ENCODE data around the gene BICRA.

The BICRA gene

DNA sequence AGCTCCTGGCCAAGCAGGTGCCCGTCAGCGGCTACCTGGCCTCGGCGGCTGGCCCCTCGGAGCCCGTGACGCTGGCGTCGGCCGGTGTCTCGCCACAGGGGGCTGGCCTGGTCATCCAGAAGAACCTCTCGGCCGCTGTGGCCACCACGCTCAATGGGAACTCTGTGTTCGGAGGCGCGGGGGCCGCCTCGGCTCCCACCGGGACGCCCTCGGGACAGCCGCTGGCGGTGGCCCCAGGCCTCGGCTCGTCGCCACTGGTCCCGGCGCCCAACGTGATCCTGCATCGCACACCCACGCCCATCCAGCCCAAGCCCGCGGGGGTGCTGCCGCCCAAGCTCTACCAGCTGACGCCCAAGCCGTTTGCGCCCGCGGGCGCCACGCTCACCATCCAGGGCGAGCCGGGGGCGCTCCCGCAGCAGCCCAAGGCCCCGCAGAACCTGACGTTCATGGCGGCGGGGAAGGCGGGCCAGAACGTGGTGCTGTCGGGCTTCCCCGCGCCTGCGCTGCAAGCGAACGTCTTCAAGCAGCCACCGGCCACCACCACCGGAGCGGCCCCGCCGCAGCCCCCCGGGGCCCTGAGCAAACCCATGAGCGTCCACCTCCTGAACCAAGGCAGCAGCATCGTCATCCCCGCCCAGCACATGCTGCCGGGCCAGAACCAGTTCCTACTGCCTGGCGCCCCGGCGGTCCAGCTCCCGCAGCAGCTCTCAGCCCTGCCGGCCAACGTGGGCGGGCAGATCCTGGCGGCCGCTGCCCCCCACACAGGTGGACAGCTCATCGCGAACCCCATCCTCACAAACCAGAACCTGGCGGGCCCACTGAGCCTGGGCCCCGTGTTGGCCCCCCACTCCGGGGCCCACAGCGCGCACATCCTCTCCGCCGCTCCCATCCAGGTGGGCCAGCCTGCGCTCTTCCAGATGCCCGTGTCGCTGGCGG lies 71.3 kb downstream of the BICRA start:
- Mint-ChIP-seq H3K4me3 (no peak overlapping the region), H3K27ac (ENCODE audit: low read depth) (no peak overlapping the region), H3K4me1 (peaks cover 6% of the 10 kb centered on the region), H3K27me3 (no peaks in the 10 kb centered on the region), H3K9me3 (no peaks in the 10 kb centered on the region), H3K36me3 (ENCODE audit: insufficient read depth) (peaks cover 18% of the 10 kb centered on the region)
- ATAC-seq (replicated peaks; ENCODE audit: extremely low read depth, poor library complexity, severe bottlenecking) (no peak), DNase-seq (ENCODE audit: low spot score in 2 of 2) (no peak)

DNA sequence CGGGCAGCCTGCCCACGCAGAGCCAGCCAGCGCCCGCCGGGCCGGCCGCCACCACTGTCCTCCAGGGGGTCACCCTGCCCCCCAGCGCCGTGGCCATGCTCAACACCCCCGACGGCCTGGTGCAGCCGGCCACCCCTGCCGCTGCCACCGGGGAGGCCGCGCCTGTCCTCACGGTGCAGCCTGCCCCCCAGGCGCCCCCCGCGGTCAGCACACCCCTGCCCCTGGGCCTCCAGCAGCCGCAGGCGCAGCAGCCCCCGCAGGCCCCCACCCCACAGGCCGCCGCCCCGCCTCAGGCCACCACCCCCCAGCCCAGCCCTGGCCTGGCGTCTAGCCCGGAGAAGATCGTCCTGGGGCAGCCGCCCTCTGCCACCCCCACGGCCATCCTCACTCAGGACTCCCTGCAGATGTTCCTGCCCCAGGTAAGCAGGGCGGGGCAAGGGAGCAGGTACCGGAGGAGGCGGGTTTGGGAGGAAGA lies 72.0 kb downstream of the BICRA start:
- H3K4me3 Mint-ChIP-seq, result no peak overlapping the region
- DNase-seq (ENCODE audit: low spot score in 2 of 2) (no peak), ATAC-seq (replicated peaks; ENCODE audit: extremely low read depth, poor library complexity, severe bottlenecking) (no peak)
- peaks cover 6% of the 10 kb centered on the region for H3K4me1 Mint-ChIP-seq
- H3K36me3 Mint-ChIP-seq (ENCODE audit: insufficient read depth), result peaks cover 22% of the 10 kb centered on the region
- H3K27ac Mint-ChIP-seq (ENCODE audit: low read depth), result peak overlapping the region; percentile 67
- no peaks in the 10 kb centered on the region for H3K27me3 Mint-ChIP-seq
- no peaks in the 10 kb centered on the region for H3K9me3 Mint-ChIP-seq

DNA sequence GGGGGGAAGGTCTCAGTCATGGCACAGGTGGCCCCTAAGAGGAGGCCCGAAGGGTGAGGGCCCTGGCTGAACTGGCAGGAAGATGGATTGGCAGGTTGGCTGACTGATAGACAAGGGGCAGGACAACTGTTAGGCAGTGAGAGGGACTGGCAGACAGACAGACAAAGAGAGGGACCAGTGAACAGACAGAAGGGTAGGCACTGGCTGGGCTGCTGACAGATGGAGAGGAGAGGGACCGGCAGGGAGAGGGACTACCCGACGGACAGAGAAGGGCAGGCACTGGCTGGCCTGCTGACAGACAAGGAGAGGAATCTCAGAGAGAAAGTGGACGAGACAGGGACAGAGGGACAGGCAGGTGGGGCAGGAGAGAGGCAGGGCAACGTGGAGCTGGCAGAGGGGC lies 72.5 kb downstream of the BICRA start:
- no peak overlapping the region for H3K4me3 Mint-ChIP-seq
- H3K9me3 Mint-ChIP-seq, result no peaks in the 10 kb centered on the region
- DNase-seq (ENCODE audit: low spot score in 2 of 2) (no peak), ATAC-seq (replicated peaks; ENCODE audit: extremely low read depth, poor library complexity, severe bottlenecking) (no peak)
- peaks cover 6% of the 10 kb centered on the region for H3K4me1 Mint-ChIP-seq
- H3K27me3 Mint-ChIP-seq, result no peaks in the 10 kb centered on the region
- peak overlapping the region; percentile 67 for H3K27ac Mint-ChIP-seq (ENCODE audit: low read depth)
- H3K36me3 Mint-ChIP-seq (ENCODE audit: insufficient read depth), result peaks cover 26% of the 10 kb centered on the region

DNA sequence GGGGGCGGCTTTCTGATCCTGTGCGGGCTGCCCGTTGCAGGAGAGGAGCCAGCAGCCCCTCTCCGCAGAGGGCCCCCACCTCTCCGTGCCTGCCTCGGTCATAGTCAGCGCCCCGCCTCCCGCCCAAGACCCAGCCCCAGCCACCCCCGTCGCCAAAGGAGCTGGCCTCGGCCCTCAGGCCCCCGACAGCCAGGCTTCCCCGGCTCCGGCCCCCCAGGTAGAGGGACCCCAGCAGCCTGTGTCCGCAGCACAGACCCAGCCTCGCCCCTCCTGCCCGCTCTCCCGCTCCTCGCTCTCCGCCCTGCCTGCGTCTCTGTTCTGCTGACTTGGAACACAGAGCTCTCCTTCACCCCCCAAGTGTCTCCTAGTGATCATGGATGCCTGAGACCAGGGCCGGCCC lies 73.0 kb downstream of the BICRA start:
- no peak overlapping the region for H3K27ac Mint-ChIP-seq (ENCODE audit: low read depth)
- H3K4me1 Mint-ChIP-seq, result peaks cover 6% of the 10 kb centered on the region
- no peak overlapping the region for H3K4me3 Mint-ChIP-seq
- peaks cover 26% of the 10 kb centered on the region for H3K36me3 Mint-ChIP-seq (ENCODE audit: insufficient read depth)
- H3K9me3 Mint-ChIP-seq, result no peaks in the 10 kb centered on the region
- H3K27me3 Mint-ChIP-seq, result no peaks in the 10 kb centered on the region
- DNase-seq (ENCODE audit: low spot score in 2 of 2), result no peak
- ATAC-seq (replicated peaks; ENCODE audit: extremely low read depth, poor library complexity, severe bottlenecking), result no peak

DNA sequence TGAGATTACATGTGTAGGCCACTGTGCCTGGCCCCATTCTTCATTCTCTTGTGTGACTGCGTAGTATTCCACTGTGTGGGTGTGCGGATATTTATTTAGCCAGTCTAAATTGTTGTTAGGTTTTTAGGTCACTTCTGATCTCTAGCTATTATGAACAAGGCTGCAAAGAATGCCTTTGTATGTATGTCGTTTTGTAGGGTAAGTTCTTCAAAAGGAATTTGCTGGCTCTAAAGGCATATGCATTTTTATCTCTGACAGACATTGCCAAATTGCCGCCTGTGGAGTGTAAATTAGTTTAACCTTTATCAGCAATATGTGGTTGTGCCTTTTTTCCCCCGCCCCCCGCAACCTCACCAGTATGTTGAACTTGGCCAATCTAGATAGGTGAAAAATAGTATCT lies 74.0 kb downstream of the BICRA start:
- no peaks in the 10 kb centered on the region for H3K27me3 Mint-ChIP-seq
- no peaks in the 10 kb centered on the region for H3K9me3 Mint-ChIP-seq
- DNase-seq (ENCODE audit: low spot score in 2 of 2) (no peak), ATAC-seq (replicated peaks; ENCODE audit: extremely low read depth, poor library complexity, severe bottlenecking) (no peak)
- peaks cover 6% of the 10 kb centered on the region for H3K4me1 Mint-ChIP-seq
- H3K27ac Mint-ChIP-seq (ENCODE audit: low read depth), result no peak overlapping the region
- H3K4me3 Mint-ChIP-seq, result no peak overlapping the region
- peaks cover 26% of the 10 kb centered on the region for H3K36me3 Mint-ChIP-seq (ENCODE audit: insufficient read depth)

DNA sequence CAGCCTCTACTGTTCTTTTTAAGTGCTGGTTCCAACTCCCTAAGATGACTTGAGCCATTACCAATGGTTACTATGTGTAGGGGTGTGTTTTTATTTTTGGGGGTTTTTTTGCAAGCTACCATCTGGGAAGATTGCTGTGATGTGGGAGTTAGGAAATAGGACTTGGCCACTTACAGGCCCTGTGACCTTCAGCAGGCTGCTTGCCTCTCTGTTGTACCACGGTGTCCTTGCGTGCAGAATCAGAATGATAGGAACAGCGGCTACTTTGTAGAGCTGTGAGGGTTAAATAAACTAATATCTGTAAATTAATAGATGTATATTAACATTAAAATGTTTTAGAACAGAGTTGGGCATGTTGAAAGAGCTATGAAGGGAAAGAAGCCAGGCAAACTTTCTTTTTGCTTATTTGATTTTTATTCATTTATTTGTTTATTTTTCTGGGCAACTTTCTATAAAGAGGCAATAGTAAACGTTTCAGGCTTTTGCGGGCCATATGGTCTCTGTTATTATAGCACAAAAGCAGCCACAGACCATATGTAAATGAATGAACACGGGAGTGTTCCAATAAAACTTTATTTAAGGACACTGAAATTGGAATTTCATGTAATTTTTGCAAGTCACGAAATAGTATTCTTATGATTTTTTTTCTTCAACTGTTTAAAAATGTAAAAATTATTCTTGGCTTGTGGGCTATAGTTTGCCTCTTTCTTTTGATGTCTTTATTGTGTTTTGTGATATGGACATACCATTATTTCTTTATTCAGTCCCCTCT lies 77.9 kb downstream of the BICRA start:
- ATAC-seq (replicated peaks; ENCODE audit: extremely low read depth, poor library complexity, severe bottlenecking), result no peak
- Mint-ChIP-seq H3K36me3 (ENCODE audit: insufficient read depth) (peaks cover 15% of the 10 kb centered on the region), H3K4me1 (peaks cover 6% of the 10 kb centered on the region), H3K27me3 (no peaks in the 10 kb centered on the region), H3K4me3 (no peak overlapping the region), H3K27ac (ENCODE audit: low read depth) (peak overlapping the region; percentile 38), H3K9me3 (no peaks in the 10 kb centered on the region)
- no peak for DNase-seq (ENCODE audit: low spot score in 2 of 2)

DNA sequence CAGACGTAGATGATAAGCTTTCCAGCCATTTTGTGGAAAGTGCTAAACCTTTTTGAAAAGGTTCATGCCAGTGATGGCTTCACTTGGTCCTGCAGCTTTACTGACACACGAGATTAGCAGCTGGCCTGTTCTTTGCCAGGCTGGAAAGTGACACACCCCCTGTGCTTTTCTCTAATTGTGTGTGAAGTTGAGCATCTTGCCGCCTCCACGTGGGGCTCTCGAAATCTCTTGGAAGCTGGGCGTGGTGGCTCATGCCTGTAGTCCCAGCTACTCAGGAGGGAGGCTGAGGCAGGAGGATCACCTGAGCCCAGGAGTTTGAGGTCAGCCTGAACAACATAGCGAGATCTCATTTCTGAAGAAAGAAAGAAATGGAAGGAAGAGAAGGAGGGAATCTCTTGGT lies 79.0 kb downstream of the BICRA start:
- Mint-ChIP-seq H3K36me3 (ENCODE audit: insufficient read depth) (peaks cover 21% of the 10 kb centered on the region), H3K27me3 (no peaks in the 10 kb centered on the region), H3K27ac (ENCODE audit: low read depth) (peak overlapping the region; percentile 38), H3K4me3 (no peak overlapping the region), H3K4me1 (peaks cover 2% of the 10 kb centered on the region), H3K9me3 (no peaks in the 10 kb centered on the region)
- no peak for ATAC-seq (replicated peaks; ENCODE audit: extremely low read depth, poor library complexity, severe bottlenecking)
- no peak for DNase-seq (ENCODE audit: low spot score in 2 of 2)

DNA sequence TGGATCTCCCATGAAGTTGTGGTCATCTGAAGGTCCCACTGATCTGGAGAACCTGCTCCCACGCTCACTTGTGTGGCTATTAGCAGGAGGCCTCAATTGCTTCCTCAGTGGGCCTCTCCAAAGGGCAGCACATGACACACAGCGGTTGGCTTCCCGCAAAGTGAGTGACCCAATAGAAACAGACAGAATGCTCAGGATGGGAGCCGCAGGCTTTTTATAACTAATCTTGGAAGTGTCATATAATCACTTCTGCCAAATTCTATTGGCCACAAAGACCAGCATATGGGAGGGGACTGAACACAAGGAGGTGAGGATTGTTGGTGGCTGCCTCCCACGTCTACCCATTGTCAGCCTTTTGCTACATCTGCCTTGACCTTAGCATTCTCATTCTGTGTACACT lies 82.2 kb downstream of the BICRA start:
- Mint-ChIP-seq H3K36me3 (ENCODE audit: insufficient read depth) (peaks cover 12% of the 10 kb centered on the region), H3K4me1 (peaks cover 6% of the 10 kb centered on the region), H3K27me3 (no peaks in the 10 kb centered on the region), H3K9me3 (no peaks in the 10 kb centered on the region), H3K27ac (ENCODE audit: low read depth) (no peak overlapping the region), H3K4me3 (no peak overlapping the region)
- ATAC-seq (replicated peaks; ENCODE audit: extremely low read depth, poor library complexity, severe bottlenecking) (no peak), DNase-seq (ENCODE audit: low spot score in 2 of 2) (no peak)

DNA sequence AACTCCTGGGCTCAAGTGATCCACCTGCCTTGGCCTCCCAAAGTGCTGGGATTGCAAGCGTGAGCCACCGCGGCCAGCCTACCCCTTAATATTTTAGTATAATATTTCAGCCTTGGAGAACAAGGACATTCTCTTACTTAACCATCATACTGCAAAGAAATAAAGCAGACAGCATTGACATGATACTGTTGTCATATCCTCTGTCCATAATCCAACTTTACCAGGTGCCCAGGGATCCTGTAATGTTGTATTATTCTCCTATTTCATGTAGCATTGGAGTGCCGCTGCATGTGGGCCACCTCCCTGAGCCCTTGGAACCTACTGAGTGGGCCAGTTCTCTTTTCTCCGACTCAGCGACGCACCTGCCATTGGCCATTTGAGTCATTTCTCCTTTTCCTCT lies 82.8 kb downstream of the BICRA start:
- DNase-seq (ENCODE audit: low spot score in 2 of 2) (no peak), ATAC-seq (replicated peaks; ENCODE audit: extremely low read depth, poor library complexity, severe bottlenecking) (no peak)
- no peak overlapping the region for H3K27ac Mint-ChIP-seq (ENCODE audit: low read depth)

DNA sequence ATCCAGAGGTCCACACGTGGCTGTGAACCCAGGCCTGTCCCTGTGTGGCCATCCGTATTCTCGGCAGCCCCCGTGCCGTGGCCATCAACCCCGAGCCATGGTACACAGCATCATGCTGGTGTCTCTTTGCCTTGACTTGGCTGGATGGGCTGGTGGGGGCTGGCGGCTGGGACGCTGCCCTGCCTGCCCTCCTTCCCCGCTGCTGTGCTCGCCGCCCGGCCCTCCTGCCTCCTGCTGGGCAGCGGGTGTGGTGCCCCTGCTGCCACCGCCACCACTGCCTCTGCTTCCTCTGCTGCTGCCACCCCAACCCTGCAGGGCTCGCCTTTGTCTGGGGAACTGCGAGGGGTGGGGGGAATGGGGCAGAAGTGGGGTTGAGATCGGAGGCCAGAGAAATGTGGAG lies 84.6 kb downstream of the BICRA start:
- Mint-ChIP-seq H3K4me1 (peaks cover 6% of the 10 kb centered on the region), H3K36me3 (ENCODE audit: insufficient read depth) (peaks cover 10% of the 10 kb centered on the region), H3K27me3 (no peaks in the 10 kb centered on the region), H3K27ac (ENCODE audit: low read depth) (no peak overlapping the region), H3K9me3 (no peaks in the 10 kb centered on the region), H3K4me3 (no peak overlapping the region)
- no peak for ATAC-seq (replicated peaks; ENCODE audit: extremely low read depth, poor library complexity, severe bottlenecking)
- no peak for DNase-seq (ENCODE audit: low spot score in 2 of 2)

More for the DNA sequence above, 82.8 kb downstream of the BICRA start:
- H3K9me3 Mint-ChIP-seq, result no peaks in the 10 kb centered on the region
- peaks cover 6% of the 10 kb centered on the region for H3K4me1 Mint-ChIP-seq
- H3K36me3 Mint-ChIP-seq (ENCODE audit: insufficient read depth), result peaks cover 10% of the 10 kb centered on the region
- no peaks in the 10 kb centered on the region for H3K27me3 Mint-ChIP-seq
- H3K4me3 Mint-ChIP-seq, result no peak overlapping the region

DNA sequence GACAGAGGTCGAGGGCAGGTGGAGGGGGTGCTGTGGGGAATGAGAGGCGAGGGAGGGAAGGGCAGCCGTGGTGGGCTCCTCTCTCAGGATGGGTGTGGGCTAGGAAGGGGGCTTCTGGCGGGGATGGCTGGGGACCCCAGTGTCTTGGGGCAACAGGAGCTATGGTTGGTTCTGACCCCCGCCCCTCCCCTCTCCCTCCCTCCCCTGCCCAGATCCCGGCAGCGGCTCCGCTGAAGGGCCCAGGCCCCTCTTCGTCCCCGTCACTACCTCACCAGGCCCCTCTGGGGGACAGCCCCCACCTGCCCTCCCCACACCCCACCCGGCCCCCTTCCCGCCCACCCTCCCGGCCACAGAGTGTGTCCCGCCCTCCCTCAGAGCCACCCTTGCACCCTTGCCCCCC lies 85.0 kb downstream of the BICRA start:
- Mint-ChIP-seq H3K27ac (ENCODE audit: low read depth) (no peak overlapping the region), H3K4me1 (peaks cover 6% of the 10 kb centered on the region), H3K9me3 (no peaks in the 10 kb centered on the region), H3K36me3 (ENCODE audit: insufficient read depth) (peaks cover 10% of the 10 kb centered on the region), H3K4me3 (no peak overlapping the region), H3K27me3 (no peaks in the 10 kb centered on the region)
- ATAC-seq (replicated peaks; ENCODE audit: extremely low read depth, poor library complexity, severe bottlenecking) (no peak), DNase-seq (ENCODE audit: low spot score in 2 of 2) (no peak)

DNA sequence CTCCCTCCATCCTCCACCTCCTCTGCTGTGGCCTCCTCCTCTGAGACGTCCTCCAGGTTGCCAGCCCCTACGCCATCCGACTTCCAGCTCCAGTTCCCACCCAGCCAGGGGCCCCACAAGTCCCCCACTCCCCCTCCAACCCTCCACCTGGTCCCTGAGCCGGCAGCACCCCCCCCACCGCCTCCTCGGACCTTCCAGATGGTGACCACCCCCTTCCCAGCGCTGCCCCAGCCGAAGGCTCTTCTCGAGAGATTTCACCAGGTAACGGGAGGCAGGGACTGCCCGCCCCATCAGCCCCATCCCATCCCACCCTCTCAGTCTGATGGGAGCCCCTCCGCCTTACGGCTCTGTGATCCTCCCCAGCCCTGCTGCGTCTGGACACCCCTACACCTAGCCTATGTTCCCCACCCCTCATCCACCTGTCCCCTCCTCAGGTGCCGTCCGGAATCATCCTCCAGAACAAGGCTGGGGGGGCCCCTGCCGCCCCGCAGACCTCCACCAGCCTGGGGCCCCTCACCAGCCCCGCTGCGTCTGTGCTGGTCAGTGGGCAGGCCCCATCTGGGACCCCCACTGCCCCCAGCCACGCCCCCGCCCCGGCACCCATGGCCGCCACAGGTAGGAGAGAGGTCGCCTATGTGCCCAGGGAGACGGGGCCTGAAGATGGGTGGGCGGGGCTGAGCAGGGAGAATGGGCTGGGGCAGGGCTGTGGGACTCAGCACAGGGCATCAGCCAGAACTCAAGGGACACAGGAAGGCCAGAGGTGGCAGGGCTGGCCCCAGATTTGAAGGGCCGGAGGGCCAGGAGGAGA lies 85.7 kb downstream of the BICRA start:
- H3K4me3 Mint-ChIP-seq, result no peak overlapping the region
- no peaks in the 10 kb centered on the region for H3K9me3 Mint-ChIP-seq
- peaks cover 6% of the 10 kb centered on the region for H3K4me1 Mint-ChIP-seq
- no peak for DNase-seq (ENCODE audit: low spot score in 2 of 2)
- ATAC-seq (replicated peaks; ENCODE audit: extremely low read depth, poor library complexity, severe bottlenecking), result no peak
- no peaks in the 10 kb centered on the region for H3K27me3 Mint-ChIP-seq
- peaks cover 10% of the 10 kb centered on the region for H3K36me3 Mint-ChIP-seq (ENCODE audit: insufficient read depth)
- H3K27ac Mint-ChIP-seq (ENCODE audit: low read depth), result no peak overlapping the region

All from central memory CD8-positive, alpha-beta T cell (primary cell).